ENCODE measurements around the gene RBM17.
"Not testable (repeated sequence)": the region's sequence is repeated elsewhere in the genome, so short reads cannot be mapped to it uniquely, and the experiment has no call there.

The RBM17 gene

GRCh38 chr10:6056411-6057135, 32.3 kb upstream of the RBM17 start:
- DNase-seq (ENCODE audit: low read depth in 2 of 2), result no peak

- DNase-seq (ENCODE audit: low read depth in 2 of 2), result no peak
These were observed 30.0 kb upstream of the RBM17 start for GRCh38 chr10:6058682-6059475.

- no peak for DNase-seq (ENCODE audit: low read depth in 2 of 2)
These were observed 29.3 kb upstream of the RBM17 start for GRCh38 chr10:6059506-6059905.

GRCh38 chr10:6061056-6061455, 27.8 kb upstream of the RBM17 start:
- no peak for DNase-seq (ENCODE audit: low read depth in 2 of 2)

- peak; percentile 50 to 61 for DNase-seq (ENCODE audit: low read depth in 2 of 2)
These were observed 26.6 kb upstream of the RBM17 start, which contains the start of gene IL2RA for GRCh38 chr10:6062101-6062771. Gene IL2RA (minus strand): TSS chr10:6062367. CDS start chr10:6062151, 216 bp downstream.

- no peak for DNase-seq (ENCODE audit: low read depth in 2 of 2)
These were observed 24.7 kb upstream of the RBM17 start for GRCh38 chr10:6064119-6064518.

GRCh38 chr10:6064726-6065125, 24.1 kb upstream of the RBM17 start:
- DNase-seq (ENCODE audit: low read depth in 2 of 2), result not testable (repeated sequence)

GRCh38 chr10:6065406-6065805, 23.4 kb upstream of the RBM17 start:
- no peak for DNase-seq (ENCODE audit: low read depth in 2 of 2)

- DNase-seq (ENCODE audit: low read depth in 2 of 2), result no peak
These were observed 23.0 kb upstream of the RBM17 start for GRCh38 chr10:6065835-6066234.

- no peak for DNase-seq (ENCODE audit: low read depth in 2 of 2)
These were observed 21.4 kb upstream of the RBM17 start for GRCh38 chr10:6067457-6067856.

- DNase-seq (ENCODE audit: low read depth in 2 of 2), result no peak
These were observed 20.8 kb upstream of the RBM17 start for GRCh38 chr10:6068006-6068405.

GRCh38 chr10:6068422-6068821, 20.4 kb upstream of the RBM17 start:
- no peak for DNase-seq (ENCODE audit: low read depth in 2 of 2)

- DNase-seq (ENCODE audit: low read depth in 2 of 2), result no peak
These were observed 19.5 kb upstream of the RBM17 start for GRCh38 chr10:6069081-6069931.

GRCh38 chr10:6070660-6071059, 18.2 kb upstream of the RBM17 start:
- DNase-seq (ENCODE audit: low read depth in 2 of 2), result peak in 1 of 2 donors; percentile 63

GRCh38 chr10:6071181-6072175, 17.4 kb upstream of the RBM17 start:
- DNase-seq (ENCODE audit: low read depth in 2 of 2), result no peak

- DNase-seq (ENCODE audit: low read depth in 2 of 2), result no peak
These were observed 16.5 kb upstream of the RBM17 start for GRCh38 chr10:6072215-6072934.

GRCh38 chr10:6074489-6075301, 14.1 kb upstream of the RBM17 start:
- DNase-seq (ENCODE audit: low read depth in 2 of 2), result no peak

GRCh38 chr10:6077071-6077675, 11.7 kb upstream of the RBM17 start:
- DNase-seq (ENCODE audit: low read depth in 2 of 2), result no peak

Measured in stimulated activated CD8-positive, alpha-beta memory T cell treated with anti-CD3 and anti-CD28 coated beads, Interleukin-7, amount 100 ng/mL, for 4 hours (primary cell).